Skeletal muscle satellite cell (primary cell): Measurements from ENCODE around the gene CLIC3.

Source experiments
- H3K27me3 ChIP-seq: 2 replicates; pipeline ENCODE4 v1.7.0; 2013; ENCODE audit warnings: low read length; ENCODE audit not compliant: control insufficient read depth, insufficient read depth
- H3K36me3 ChIP-seq: 2 replicates; pipeline ENCODE4 v1.7.0; 2013; ENCODE audit warnings: mild to moderate bottlenecking, control low read depth, low read length; ENCODE audit not compliant: insufficient read depth
- H3K4me1 ChIP-seq: 2 replicates; pipeline ENCODE4 v1.7.0; 2013; ENCODE audit warnings: low read length; ENCODE audit not compliant: control insufficient read depth, insufficient read depth
- H3K4me2 ChIP-seq: 2 replicates; pipeline ENCODE4 v1.7.0; 2013; ENCODE audit warnings: mild to moderate bottlenecking, low read length
- H3K4me3 ChIP-seq: 2 replicates; pipeline ENCODE4 v1.7.0; 2013; ENCODE audit warnings: low read length
- H3K9ac ChIP-seq: 2 replicates; pipeline ENCODE4 v1.7.0; 2013; ENCODE audit warnings: mild to moderate bottlenecking, low read depth, low read length, moderate library complexity
- H3K9me3 ChIP-seq: replicated peaks from 2 replicates; pipeline ENCODE4 v1.7.0; 2013; ENCODE audit warnings: mild to moderate bottlenecking, control low read depth, low read length

CLIC3 gene

DNA sequence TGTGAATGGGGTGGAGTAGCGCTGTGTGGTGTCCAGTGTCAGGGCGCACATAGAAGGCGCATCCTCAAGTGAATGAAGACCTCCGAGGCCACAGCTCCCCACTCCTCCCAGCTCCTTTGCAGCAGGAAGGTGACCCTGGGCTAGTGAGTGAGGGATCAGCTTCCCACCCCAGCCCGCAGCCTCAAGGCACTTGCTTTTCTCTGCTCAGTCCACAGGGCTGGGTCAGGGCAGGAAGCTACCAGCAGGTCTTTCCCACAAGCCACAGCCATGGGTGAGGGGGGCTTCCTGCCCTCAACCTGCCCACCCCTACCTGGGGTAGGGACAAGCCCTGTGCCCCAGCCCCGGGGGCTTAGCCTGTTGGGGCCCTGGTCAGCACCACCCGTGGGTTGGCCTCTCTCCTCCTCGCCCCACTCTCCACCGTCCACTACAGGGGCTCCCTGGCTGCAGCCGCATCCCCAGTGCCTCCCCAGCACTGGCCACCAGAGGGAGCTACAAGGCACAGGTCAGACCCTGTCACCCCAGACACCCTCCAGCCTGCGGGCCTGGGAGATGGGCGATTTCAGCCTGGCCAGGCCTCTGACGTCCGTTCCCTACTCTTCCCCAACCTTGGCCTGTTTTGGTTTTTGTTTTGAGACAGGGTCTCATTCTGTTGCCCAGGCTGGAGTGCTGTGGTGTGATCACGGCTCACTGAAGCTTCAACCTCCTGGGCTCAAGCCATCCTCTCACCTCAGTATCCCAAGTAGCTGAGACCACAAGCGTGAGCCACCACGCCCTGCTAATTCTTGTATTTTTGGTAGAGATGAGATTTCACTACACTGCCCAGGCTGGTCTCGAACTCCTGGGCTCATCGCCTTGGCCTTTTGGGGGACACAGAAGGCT, 32.9 kb upstream of the CLIC3 start:
- H3K4me3 ChIP-seq, result no peak overlapping the region
- H3K4me2 ChIP-seq, result peak overlapping the region; percentile 91
- H3K36me3 ChIP-seq, result no peaks in the 10 kb centered on the region
- H3K9ac ChIP-seq, result no peak overlapping the region
- H3K27me3 ChIP-seq, result peaks cover 9% of the 10 kb centered on the region
- H3K4me1 ChIP-seq, result peaks cover 39% of the 10 kb centered on the region
- no peaks in the 10 kb centered on the region for H3K9me3 ChIP-seq

DNA sequence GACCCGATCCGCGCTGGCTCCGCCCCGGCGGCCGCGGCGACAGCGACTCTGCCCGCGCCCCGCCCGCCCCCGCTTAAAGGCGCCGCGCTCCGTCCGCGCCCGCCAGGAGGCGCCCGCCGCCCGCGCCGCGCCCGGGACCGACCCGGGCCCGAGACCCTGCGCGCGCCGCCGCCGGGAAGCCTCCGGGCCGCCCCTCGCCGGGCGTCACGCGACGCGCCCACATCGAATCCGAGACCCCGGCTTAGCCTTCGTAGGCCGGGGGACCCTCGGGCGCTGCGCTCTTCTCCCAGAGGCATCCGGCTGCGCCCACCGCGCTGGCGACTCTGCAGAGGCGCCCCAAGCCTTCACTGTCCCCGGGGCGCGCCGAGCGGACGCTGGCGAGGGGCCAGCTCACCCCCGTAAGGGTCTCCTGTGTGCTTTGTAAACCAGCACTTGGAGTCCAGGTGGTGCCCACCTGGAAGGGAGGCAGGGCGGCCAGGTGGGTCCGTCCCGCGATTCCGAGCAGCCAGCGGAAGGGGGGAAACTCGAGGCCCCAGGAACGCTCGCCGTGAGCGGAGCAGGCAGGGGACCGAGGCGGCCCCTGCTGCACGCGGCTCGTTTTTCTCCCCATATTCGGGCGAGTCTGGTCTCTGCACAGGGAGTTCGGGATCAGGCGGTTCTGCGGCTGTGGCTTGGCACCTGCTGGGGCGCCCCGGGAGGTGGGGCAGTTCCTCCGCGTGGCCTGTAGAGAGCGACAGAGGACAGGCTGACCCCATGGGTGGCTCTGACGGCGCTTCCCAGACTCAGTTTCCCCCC, 32.1 kb upstream of the CLIC3 start:
- H3K4me2 ChIP-seq, result peak overlapping the region; percentile 91
- H3K4me3 ChIP-seq, result peak overlapping the region; percentile 71
- H3K9me3 ChIP-seq, result no peaks in the 10 kb centered on the region
- no peaks in the 10 kb centered on the region for H3K36me3 ChIP-seq
- peaks cover 9% of the 10 kb centered on the region for H3K27me3 ChIP-seq
- peaks cover 42% of the 10 kb centered on the region for H3K4me1 ChIP-seq
- peak overlapping the region; percentile 34 for H3K9ac ChIP-seq

DNA sequence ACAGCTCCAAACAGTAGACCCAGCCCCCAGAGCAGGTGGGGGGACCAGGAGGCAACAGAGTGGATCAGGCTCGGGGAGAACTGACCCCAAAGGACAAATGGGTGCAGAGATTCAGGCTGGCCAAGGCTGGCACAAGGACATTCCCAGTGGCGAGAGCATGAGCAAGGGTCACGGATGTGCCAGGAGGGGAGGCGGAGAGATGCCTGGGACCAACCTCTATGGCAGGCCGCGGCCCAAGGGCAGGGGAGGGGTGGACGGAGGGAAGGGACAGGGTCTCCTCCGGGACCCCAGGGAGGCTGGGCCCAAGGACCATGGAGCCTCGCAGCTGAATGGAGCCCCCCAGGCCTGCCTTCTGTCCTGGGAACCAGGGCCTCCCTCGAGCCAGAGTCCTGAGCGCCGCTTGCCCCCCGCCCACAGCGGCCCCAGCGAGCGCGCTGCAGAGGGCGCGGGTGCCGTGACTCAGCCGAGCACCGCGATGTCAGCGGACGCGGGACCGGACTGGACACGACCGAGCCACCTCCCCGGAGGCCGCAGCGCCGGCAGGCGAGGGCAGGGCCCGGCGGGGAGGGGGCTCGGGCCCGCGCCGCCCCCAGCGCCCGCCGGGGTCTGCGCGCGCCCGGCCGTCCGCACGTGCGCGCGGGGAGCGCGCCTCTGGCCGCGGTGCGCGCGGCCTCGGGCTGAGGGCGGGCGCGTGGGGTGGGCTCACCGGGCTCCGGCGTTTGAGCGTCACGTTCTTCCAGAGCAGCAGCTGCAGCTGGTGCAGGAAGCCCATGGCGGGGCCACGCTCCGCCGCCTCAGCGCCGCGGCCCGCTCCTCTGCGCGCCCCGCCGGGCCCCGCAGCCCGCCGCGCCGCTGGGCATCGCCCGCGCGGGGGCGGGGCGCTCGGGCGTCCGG, 31.2 kb upstream of the CLIC3 start, which contains the start of gene ABCA2:
Gene ABCA2 (minus strand): TSS at position 869 of the 894 bp plus-strand sequence. CDS start 97 bp downstream, at position 772.
- H3K4me3 ChIP-seq, result peak within 1 kb of the TSS; percentile 71
- no peaks in the 10 kb centered on the region for H3K9me3 ChIP-seq
- peaks cover 49% of the 10 kb centered on the region for H3K4me1 ChIP-seq
- peak within 1 kb of the TSS; percentile 49 for H3K9ac ChIP-seq
- peak within 1 kb of the TSS; percentile 91 for H3K4me2 ChIP-seq
- no peaks in the 10 kb centered on the region for H3K36me3 ChIP-seq
- peaks cover 6% of the 10 kb centered on the region for H3K27me3 ChIP-seq

DNA sequence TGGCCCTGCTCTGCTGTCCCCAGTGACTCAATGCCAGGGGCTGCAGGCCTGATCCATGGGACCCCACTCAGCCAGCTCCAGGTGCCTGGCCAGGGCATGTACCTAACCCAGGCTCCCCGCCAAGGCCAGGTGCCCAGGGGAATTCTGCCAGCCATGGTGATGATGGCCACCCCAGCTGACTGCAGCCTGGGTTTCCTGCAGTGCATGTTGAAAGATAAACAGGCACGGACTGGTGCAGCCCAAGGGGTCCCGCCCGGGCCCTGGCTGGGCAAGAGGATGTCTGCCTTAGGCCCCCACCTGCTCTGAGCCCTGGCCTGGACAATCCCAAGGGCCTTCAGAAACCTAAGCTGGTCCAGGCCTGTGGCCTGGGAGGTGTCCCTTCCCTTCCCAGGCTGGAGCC, 30.5 kb upstream of the CLIC3 start:
- Histone ChIP-seq H3K4me1 (peaks cover 49% of the 10 kb centered on the region), H3K36me3 (no peaks in the 10 kb centered on the region), H3K9me3 (no peaks in the 10 kb centered on the region), H3K4me2 (peak overlapping the region; percentile 91), H3K27me3 (peaks cover 6% of the 10 kb centered on the region), H3K4me3 (peak overlapping the region; percentile 71), H3K9ac (no peak overlapping the region)

DNA sequence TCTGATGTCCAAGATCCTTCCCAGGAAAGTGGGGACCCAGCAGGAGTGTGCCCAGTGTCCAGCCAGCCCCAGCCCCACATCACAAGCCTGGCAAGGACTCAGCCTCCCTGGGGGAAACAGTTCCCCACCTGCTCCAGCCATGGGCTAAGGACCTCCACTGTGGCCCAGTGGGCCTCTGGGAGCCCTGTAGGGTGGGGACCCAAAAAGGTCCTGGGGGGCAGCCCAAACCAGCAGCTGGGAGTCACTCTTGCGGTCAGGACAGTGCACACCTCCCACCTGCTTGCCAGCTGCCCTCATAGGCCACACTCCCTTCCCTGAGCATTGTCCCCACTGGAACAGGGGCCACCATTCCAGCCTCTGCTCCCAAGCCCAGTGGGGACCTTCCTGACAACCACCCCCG, 30.0 kb upstream of the CLIC3 start:
- H3K4me2 ChIP-seq, result peak overlapping the region; percentile 91
- peaks cover 49% of the 10 kb centered on the region for H3K4me1 ChIP-seq
- H3K9ac ChIP-seq, result no peak overlapping the region
- no peaks in the 10 kb centered on the region for H3K36me3 ChIP-seq
- no peak overlapping the region for H3K4me3 ChIP-seq
- H3K27me3 ChIP-seq, result peaks cover 6% of the 10 kb centered on the region
- H3K9me3 ChIP-seq, result no peaks in the 10 kb centered on the region

DNA sequence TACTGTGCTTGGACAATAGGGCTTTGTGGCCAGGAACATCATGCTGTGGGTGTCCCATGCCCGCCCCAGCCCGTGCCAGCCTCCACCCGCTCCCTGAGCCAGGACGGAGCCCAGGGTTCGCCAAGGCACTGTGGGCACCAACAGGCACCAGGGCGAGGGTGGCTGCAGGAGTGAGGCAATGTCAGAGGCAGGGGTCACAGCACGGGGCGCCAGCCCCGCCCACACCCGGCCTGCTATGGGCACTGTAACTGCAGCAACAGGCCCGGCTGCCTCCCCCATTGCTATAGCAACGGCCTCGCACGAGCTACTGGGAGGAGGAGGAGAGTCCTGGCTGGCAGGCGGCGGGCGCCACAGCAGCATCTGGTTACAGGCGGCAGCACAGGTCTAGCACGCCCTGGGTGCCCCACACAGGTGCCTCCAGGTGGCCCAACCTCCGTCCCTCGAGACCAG, 29.2 kb upstream of the CLIC3 start:
- H3K4me3 ChIP-seq, result no peak overlapping the region
- no peaks in the 10 kb centered on the region for H3K9me3 ChIP-seq
- H3K4me2 ChIP-seq, result peak overlapping the region; percentile 40
- no peaks in the 10 kb centered on the region for H3K27me3 ChIP-seq
- H3K4me1 ChIP-seq, result peaks cover 44% of the 10 kb centered on the region
- H3K36me3 ChIP-seq, result no peaks in the 10 kb centered on the region
- no peak overlapping the region for H3K9ac ChIP-seq

DNA sequence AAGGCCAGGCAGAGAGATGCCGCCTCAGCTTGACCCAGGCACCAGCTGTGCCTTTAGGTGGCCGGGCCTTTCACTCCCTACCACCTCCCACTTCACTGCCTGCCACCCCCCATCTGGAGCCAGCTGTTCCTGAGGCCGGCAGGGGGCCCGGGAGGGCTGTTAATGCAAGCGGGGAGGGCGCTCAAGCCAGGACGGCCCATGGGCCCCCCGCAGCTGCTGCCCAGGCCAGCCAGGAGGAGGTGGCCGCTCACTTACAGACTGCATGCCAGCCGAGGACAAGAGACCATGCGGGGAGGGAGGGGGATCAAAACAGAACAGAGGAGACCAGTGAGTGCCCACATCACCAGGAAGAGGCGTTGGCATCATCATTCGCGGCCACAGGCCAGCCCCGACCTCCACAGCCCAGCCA, 27.2 kb upstream of the CLIC3 start:
- Histone ChIP-seq H3K36me3 (no peaks in the 10 kb centered on the region), H3K4me2 (no peak overlapping the region), H3K9ac (no peak overlapping the region)

DNA sequence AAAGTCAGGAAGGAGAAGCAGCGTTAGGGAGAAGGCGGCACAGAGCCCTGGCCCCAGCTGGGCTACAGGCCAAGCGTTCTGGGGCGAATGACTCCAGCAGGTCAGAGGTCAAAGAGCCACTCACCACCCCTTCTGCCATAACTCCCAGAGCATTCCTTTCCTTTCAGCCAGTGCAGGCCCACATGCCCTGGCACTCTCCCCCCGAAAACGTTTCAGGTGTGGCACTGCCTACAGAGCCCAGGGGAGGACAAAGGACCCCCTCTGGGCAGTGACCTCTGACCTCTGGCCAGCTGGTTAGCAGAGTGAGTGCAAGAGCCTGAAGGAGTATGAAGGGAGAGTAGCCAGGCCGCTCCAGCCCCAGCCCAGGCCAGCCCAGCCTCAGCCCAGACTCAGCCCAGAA, 26.8 kb upstream of the CLIC3 start:
- Histone ChIP-seq H3K4me3 (no peak overlapping the region), H3K36me3 (no peaks in the 10 kb centered on the region), H3K9ac (no peak overlapping the region), H3K9me3 (no peaks in the 10 kb centered on the region), H3K4me2 (no peak overlapping the region), H3K27me3 (no peaks in the 10 kb centered on the region), H3K4me1 (peaks cover 33% of the 10 kb centered on the region)

More for the DNA sequence above, 27.2 kb upstream of the CLIC3 start:
- Histone ChIP-seq H3K27me3 (no peaks in the 10 kb centered on the region), H3K9me3 (no peaks in the 10 kb centered on the region), H3K4me1 (peaks cover 37% of the 10 kb centered on the region), H3K4me3 (no peak overlapping the region)

DNA sequence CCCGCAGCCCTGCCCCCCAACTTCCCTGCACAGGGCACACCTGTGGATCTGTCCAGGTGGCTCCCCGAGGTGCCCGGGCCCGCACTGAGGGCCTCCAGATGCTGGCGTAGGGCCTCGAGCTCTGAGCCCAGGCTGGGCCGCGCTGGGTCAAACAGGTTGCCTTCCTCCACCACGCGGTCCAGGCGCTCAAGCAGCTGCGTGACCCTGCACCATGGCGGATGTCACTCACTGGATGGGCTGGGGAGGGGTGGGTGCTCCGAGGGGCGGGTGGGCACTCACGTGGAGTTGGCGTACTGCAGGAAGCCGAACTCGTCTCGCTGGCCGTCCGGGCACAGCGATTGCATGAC, 26.3 kb upstream of the CLIC3 start:
- Histone ChIP-seq H3K4me3 (no peak overlapping the region), H3K4me1 (peaks cover 33% of the 10 kb centered on the region), H3K9me3 (no peaks in the 10 kb centered on the region), H3K36me3 (no peaks in the 10 kb centered on the region), H3K9ac (no peak overlapping the region), H3K27me3 (no peaks in the 10 kb centered on the region), H3K4me2 (no peak overlapping the region)

DNA sequence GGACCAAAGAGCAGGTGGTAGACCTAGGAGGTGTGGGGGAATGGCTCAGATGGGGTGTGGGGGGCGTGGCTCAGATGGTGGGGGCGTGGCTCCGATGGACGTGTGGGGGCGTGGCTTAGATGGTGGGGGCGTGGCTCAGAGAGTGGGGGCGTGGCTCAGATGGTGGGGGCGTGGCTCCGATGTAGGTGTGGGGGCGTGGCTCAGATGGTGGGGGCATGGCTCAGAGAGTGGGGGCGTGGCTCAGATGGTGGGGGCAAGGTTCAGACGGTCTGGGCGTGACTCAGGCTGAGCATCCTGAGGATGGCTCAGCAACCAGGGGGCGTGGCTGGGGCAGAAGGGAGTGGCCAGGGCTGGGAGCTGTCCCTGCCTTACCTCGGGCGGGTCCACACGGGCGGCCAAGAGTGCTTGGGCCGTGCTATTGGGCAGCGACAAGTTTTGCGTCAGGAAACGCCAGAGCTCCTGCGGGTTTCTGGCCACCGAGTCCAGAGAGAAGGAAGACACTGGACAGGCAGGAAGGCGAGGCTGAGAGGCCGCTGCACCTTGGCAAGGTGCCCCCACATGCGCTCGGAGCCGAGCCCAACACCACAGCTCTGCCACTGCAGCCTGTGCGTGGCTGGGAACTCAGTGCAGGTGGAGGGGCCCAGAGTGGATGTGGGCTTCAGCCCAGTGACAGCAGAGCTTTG, 25.8 kb upstream of the CLIC3 start:
- Histone ChIP-seq H3K4me3 (no peak overlapping the region), H3K4me1 (peaks cover 28% of the 10 kb centered on the region), H3K27me3 (no peaks in the 10 kb centered on the region), H3K9me3 (no peaks in the 10 kb centered on the region), H3K4me2 (no peak overlapping the region), H3K9ac (no peak overlapping the region), H3K36me3 (peaks cover 3% of the 10 kb centered on the region)
